SH-SY5Y (cell line): Measurements from ENCODE around the gene DTX4.

Experiments
- GATA2 ChIP-seq: IDR thresholded peaks from 2 replicates; pipeline ENCODE4 v1.6.1; 2011; ENCODE audit warnings: mild to moderate bottlenecking, low read depth, low read length
- GATA3 ChIP-seq: IDR thresholded peaks from 2 replicates; pipeline ENCODE4 v1.6.1; 2011; ENCODE audit warnings: low read depth, mild to moderate bottlenecking, low read length, moderate library complexity

Gene DTX4

GRCh38 chr11:59181746-59182456 is 10.0 kb downstream of the DTX4 start:
- TF ChIP-seq GATA2 (no peak), GATA3 (no peak)

GRCh38 chr11:59182457-59183151 is 10.7 kb downstream of the DTX4 start:
- TF ChIP-seq GATA3 (no peak), GATA2 (no peak)

- TF ChIP-seq GATA3 = no peak
- no peak for TF ChIP-seq GATA2
Measured at GRCh38 chr11:59183771-59184170, 11.8 kb downstream of the DTX4 start.

GRCh38 chr11:59184691-59185339 is 12.9 kb downstream of the DTX4 start:
- no peak for TF ChIP-seq GATA2
- TF ChIP-seq GATA3 = no peak

- no peak for TF ChIP-seq GATA3
- no peak for TF ChIP-seq GATA2
Measured at GRCh38 chr11:59185386-59185945, 13.5 kb downstream of the DTX4 start.

- TF ChIP-seq GATA3 (no peak), GATA2 (no peak)
Measured at GRCh38 chr11:59186130-59186594, 14.2 kb downstream of the DTX4 start.

- TF ChIP-seq GATA3 = no peak
- no peak for TF ChIP-seq GATA2
Measured at GRCh38 chr11:59187035-59187434, 15.1 kb downstream of the DTX4 start.

GRCh38 chr11:59187587-59187986 is 15.7 kb downstream of the DTX4 start:
- TF ChIP-seq GATA2 = no peak
- TF ChIP-seq GATA3 = no peak

GRCh38 chr11:59188954-59189353 is 17.0 kb downstream of the DTX4 start:
- TF ChIP-seq GATA2 = no peak
- TF ChIP-seq GATA3 = no peak

- TF ChIP-seq GATA3 (no peak), GATA2 (no peak)
Measured at GRCh38 chr11:59189986-59190385, 18.1 kb downstream of the DTX4 start.

- no peak for TF ChIP-seq GATA2
Measured at GRCh38 chr11:59191095-59191494, 19.2 kb downstream of the DTX4 start.

- TF ChIP-seq GATA3 (no peak), GATA2 (no peak)
Measured at GRCh38 chr11:59191890-59192289, 20.0 kb downstream of the DTX4 start.

- TF ChIP-seq GATA3 (no peak), GATA2 (no peak)
Measured at GRCh38 chr11:59192446-59193020, 20.6 kb downstream of the DTX4 start.

GRCh38 chr11:59193587-59194130 is 21.7 kb downstream of the DTX4 start:
- TF ChIP-seq GATA2 (no peak), GATA3 (no peak)

- TF ChIP-seq GATA3 (no peak), GATA2 (no peak)
Measured at GRCh38 chr11:59195586-59195985, 23.7 kb downstream of the DTX4 start.
